ENCODE results near the gene CCR5.
"Not testable (repeated sequence)": the region's sequence is repeated elsewhere in the genome, so short reads cannot be mapped to it uniquely, and the experiment has no call there.

Gene CCR5

GRCh38 chr3:46370839-46371518 is at the start of gene CCR5:
Gene CCR5 (plus strand): TSS chr3:46370946. CDS start chr3:46372903, 1,957 bp downstream.
- H3K4me3 ChIP-seq (replicated peaks; ENCODE audit: low read depth, low read length) = peak within 1 kb of the TSS; percentile 33
- no peaks in the 10 kb centered on the region for H3K36me3 ChIP-seq (ENCODE audit: control insufficient read depth, insufficient read depth, low read length)
- DNase-seq (ENCODE audit: extremely low read depth, insufficient read length) = peak; percentile 28
- H3K27me3 ChIP-seq (replicated peaks; ENCODE audit: control insufficient read depth, insufficient read depth, low read length) = peaks cover 4% of the 10 kb centered on the region
- TF ChIP-seq, protein P1, sequence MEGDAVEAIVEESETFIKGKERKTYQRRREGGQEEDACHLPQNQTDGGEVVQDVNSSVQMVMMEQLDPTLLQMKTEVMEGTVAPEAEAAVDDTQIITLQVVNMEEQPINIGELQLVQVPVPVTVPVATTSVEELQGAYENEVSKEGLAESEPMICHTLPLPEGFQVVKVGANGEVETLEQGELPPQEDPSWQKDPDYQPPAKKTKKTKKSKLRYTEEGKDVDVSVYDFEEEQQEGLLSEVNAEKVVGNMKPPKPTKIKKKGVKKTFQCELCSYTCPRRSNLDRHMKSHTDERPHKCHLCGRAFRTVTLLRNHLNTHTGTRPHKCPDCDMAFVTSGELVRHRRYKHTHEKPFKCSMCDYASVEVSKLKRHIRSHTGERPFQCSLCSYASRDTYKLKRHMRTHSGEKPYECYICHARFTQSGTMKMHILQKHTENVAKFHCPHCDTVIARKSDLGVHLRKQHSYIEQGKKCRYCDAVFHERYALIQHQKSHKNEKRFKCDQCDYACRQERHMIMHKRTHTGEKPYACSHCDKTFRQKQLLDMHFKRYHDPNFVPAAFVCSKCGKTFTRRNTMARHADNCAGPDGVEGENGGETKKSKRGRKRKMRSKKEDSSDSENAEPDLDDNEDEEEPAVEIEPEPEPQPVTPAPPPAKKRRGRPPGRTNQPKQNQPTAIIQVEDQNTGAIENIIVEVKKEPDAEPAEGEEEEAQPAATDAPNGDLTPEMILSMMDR (IDR thresholded peaks at IDR 0.05; ENCODE audit: insufficient read depth, low read length, poor library complexity, severe bottlenecking) = no peak

GRCh38 chr3:46321461-46322104 is 49.2 kb upstream of the CCR5 start:
- no peaks in the 10 kb centered on the region for H3K36me3 ChIP-seq (ENCODE audit: control insufficient read depth, insufficient read depth, low read length)
- TF ChIP-seq, protein P1 (IDR thresholded peaks at IDR 0.05; ENCODE audit: insufficient read depth, low read length, poor library complexity, severe bottlenecking) = no peak
- no peak overlapping the region for H3K4me3 ChIP-seq (replicated peaks; ENCODE audit: low read depth, low read length)
- DNase-seq (ENCODE audit: extremely low read depth, insufficient read length) = no peak
- no peaks in the 10 kb centered on the region for H3K27me3 ChIP-seq (replicated peaks; ENCODE audit: control insufficient read depth, insufficient read depth, low read length)

DNA sequence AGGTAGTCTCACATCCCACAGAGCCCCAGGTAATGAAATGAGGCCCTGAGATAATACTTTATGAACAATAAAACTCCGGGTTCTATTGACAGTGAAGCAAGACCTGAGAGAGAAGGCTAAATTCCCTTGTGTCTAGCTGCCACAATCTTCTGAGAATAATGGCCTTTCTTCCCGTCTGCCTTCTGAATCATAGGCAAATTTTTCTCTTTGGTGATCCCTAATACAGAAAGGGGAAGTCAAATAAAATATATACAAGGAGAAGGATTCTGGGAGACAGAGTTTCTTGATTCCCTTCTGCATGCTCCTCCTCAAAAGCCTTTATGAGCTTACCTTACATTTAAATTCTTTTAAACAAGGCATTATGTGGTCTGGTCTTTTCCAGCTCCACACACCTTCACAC is 46.7 kb upstream of the CCR5 start:
- H3K36me3 ChIP-seq (ENCODE audit: control insufficient read depth, insufficient read depth, low read length) = no peaks in the 10 kb centered on the region
- DNase-seq (ENCODE audit: extremely low read depth, insufficient read length) = no peak
- no peak overlapping the region for H3K4me3 ChIP-seq (replicated peaks; ENCODE audit: low read depth, low read length)
- H3K27me3 ChIP-seq (replicated peaks; ENCODE audit: control insufficient read depth, insufficient read depth, low read length) = no peaks in the 10 kb centered on the region
- TF ChIP-seq, protein P1 (IDR thresholded peaks at IDR 0.05; ENCODE audit: insufficient read depth, low read length, poor library complexity, severe bottlenecking) = no peak

GRCh38 chr3:46325645-46326300 is 45.0 kb upstream of the CCR5 start:
- DNase-seq (ENCODE audit: extremely low read depth, insufficient read length) = no peak
- Histone ChIP-seq H3K36me3 (ENCODE audit: control insufficient read depth, insufficient read depth, low read length) (no peaks in the 10 kb centered on the region), H3K4me3 (replicated peaks; ENCODE audit: low read depth, low read length) (no peak overlapping the region), H3K27me3 (replicated peaks; ENCODE audit: control insufficient read depth, insufficient read depth, low read length) (no peaks in the 10 kb centered on the region)
- TF ChIP-seq, protein P1 (IDR thresholded peaks at IDR 0.05; ENCODE audit: insufficient read depth, low read length, poor library complexity, severe bottlenecking) = no peak

DNA sequence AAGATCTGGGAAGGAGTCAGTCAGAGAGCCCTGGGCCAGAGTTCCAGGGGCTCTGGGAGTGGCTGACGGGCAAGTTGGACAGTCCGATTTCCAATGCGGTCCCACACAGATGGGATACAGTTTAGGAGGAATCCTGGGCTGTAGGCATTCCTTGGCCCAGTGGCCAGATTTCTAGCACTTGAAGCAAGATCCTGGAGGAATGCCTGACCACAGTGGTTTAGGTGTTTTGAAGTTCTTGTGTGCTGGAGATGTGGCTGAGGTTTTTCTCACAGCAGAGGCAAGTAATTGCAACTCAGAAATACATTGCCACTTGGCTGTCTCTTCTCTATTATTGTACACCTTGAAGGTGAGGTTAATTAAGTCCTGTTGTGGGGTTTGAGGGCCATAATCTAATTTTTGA is 40.1 kb upstream of the CCR5 start:
- not testable (repeated sequence) for H3K27me3 ChIP-seq (replicated peaks; ENCODE audit: control insufficient read depth, insufficient read depth, low read length); H3K36me3 ChIP-seq (ENCODE audit: control insufficient read depth, insufficient read depth, low read length); H3K4me3 ChIP-seq (replicated peaks; ENCODE audit: low read depth, low read length); DNase-seq (ENCODE audit: extremely low read depth, insufficient read length)

Data from GM06990 (cell line).